GM21528 (cell line): ENCODE data around the gene CEMP1.
"Not testable (repeated sequence)": the region's sequence is repeated elsewhere in the genome, so short reads cannot be mapped to it uniquely, and the experiment has no call there.

Source experiments
- ATAC-seq: cut with Tn5 transposase; IDR thresholded peaks from one replicate; pipeline ENCODE4 v1.9.1; 2021; ENCODE audit warnings: mild to moderate bottlenecking, moderate library complexity; ENCODE audit not compliant: unreplicated experiment, low FRiP score

CEMP1 gene

DNA sequence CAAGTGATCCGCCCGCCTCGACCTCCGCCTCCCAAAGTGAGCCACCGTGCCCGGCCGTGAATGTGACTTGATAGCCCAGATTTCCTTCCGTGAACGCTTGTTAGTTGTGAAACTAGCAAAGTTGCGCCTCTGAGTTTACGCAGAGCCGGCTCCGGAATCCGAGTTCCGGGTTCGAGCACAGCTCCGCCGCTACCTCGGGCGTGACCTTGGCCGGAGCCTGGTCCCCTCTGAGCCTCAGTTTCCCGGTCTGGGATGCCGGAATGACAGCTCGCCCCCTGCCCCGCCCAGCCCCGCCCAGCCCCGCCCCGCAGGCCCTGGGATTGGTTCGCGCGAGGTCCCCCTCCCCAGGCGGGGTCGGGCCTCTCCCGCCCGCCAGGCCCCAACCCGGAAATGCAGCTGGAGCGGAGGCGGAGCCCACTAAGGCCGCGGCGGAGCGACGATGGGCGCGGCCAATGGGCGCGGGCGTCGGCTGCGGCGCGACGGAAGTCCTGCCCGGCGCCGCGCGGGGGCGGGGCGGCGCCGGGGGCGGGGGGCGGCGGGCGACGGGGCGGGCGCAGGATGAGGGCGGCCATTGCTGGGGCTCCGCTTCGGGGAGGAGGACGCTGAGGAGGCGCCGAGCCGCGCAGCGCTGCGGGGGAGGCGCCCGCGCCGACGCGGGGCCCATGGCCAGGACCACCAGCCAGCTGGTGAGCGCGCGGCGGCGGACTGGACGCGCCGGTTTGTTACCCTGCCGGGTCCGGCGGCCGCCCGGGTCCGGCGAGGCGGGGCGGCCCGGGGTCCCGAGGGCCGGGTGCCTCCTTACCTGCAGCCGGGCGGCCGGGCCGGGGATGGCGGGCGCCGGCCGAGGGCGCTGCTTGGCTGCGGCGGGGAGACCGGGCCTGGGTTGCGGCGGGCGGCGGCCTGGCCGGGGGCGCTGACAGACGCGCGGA lies 6.5 kb upstream of the CEMP1 start, which contains the start of gene PDPK1:
PDPK1 (plus strand) TSS at position 571 of the 929 bp plus-strand sequence; CDS start at position 663, 92 bp downstream.
- ATAC-seq: peak; percentile 80

DNA sequence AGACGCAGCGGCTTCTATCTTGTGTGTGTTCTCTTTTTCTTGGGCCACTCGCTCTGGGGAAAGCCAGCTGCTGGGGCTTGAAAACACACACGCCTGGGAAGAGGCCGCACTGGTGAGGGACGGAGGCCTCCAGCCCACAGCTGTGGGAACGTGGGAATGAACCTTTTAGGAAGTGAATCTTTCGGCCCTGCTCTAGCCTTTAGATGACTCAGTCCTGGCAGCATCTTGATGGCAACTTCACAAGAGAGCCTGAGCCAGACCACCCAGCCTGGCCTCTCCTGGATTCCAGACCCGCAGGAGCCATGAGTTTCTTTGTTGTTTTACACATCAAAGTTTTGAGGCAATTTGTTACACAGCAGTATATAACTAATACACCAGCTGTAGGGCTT lies 4.4 kb upstream of the CEMP1 start:
- no peak for ATAC-seq

- ATAC-seq: not testable (repeated sequence)
Measured at GRCh38 chr16:2534335-2534734, 3.1 kb upstream of the CEMP1 start.

DNA sequence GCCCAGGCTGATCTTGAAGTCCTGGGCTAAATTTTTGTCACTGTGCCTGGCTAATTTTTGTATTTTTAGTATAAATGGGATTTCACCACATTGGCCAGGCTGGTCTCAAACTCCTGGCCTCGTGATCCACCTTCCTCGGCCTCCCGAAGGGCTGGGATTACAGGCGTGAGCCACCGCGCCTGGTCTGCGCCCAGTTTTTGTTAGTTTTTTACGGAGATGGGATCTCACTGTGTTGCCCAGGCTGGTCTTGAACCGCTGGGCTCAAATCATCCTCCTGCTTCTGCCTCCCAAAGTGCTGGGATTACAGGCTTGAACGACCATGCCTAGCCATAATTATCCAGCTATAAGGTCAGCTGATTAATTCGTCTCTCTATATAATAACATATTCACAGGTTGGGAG lies 2.7 kb upstream of the CEMP1 start:
- ATAC-seq: no peak

- ATAC-seq: not testable (repeated sequence)
Measured at GRCh38 chr16:2533142-2533755, 2.0 kb upstream of the CEMP1 start.

DNA sequence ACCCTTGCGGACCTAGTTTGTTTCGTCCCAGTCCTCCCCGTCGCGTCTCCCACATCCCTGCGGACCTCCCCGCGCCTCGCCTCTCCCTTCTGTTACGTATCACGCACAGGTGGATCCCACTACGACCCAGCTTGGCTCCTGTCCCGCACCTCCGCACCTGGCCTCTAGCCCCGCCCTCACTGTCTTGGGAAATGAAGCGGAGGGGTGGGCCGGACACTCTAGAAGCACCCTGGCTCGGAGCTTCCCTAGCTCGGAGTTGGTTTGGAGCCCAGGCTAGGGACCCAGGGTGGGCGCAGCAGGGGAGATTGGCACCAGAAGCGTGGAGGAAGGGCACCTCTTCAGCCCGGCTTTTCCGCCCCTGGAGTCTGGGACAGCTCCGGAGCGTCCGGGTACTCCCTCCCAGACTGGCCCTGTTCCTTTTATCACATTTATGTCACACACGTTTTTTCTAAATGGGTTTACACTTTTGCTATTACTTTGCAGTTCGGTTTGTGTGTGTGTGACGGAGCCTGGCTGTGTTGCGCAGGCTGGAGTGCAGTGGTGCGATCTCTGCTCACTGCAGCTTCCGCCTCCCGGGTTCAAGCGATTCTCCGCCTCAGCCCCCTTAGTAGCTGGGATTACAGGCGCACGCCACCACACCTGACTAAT lies 1.4 kb upstream of the CEMP1 start:
- ATAC-seq: no peak

DNA sequence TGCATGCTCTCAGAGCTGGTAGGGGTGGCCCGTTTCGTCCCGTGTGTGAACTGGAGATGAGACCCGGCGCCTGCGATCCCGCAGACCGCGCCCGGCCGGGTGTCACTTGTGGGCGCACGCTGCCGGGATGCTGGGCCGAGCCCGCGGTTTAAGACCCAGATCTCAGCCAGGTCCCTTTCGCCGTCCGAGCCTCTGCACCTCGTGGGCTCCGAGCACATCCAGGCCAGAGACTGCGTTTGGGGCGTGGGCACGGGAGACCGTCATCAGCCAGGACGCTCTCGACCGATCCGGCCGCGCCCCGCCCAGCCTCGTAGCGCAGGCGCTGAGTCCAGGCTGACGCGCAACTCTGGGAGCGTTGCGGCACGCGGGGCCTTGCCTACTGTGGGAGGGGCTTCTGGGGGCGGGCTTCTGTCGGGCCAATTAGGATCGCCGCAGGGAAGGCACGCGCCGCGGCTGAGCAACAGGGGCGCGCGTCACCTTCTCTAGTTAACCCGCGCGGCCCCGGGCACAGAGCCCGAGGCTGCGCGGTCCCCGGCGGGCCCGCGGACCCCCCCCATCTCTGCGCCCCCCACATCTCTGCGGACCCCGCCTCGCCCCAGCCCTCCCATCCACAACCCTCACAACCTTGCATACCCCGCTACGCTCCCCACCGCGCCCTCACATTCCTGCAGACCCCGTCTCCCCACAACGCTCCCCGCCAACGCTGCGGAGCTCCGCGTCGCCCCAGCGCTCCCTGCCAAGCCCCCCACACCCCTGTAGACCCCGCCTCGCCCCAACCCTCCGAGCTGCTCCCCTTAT lies 687 bp upstream of the CEMP1 start:
- peak; percentile 69 for ATAC-seq

DNA sequence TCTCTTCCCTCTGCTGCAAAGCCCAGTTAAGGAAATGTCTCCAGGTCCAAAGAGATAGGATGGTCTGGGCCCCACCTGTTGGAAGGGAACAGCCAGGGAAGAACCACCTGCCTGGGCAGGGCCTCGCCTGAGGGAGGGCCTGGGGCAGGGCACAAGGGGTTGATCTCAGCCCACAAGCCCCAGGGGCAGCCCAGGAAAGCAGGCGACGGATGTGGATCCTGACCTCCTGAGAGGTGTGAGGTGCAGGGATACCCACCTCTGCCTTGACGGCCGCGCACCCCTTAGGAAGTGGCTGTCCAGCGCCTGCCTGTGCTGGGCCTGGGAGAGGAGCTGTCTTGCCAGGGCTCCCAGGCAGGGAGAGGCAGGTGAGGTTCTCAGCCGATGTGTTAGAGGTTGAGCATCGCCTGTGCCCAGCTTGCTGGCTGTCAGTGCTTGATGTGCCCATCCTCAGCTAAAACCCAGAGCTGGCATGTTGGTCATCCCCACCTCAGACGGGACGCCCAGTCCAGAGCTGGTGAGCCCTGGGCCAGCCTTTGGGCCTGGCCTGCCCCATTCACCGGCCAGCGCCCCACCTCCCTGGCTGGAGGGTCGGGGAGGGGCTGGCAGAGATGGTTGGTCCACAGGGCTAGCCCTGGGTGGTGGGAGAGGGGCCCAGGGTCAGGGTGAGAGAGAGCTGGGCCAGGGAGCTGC lies 434 bp downstream of the CEMP1 start:
- ATAC-seq: no peak

- ATAC-seq: no peak
Measured at GRCh38 chr16:2529961-2530628, 1.1 kb downstream of the CEMP1 start.

- ATAC-seq: no peak
Measured at GRCh38 chr16:2529061-2529931, 1.9 kb downstream of the CEMP1 start.

- no peak for ATAC-seq
Measured at GRCh38 chr16:2528161-2529060, 2.8 kb downstream of the CEMP1 start.

GRCh38 chr16:2527784-2528100 lies 3.5 kb downstream of the CEMP1 start:
- ATAC-seq: no peak

DNA sequence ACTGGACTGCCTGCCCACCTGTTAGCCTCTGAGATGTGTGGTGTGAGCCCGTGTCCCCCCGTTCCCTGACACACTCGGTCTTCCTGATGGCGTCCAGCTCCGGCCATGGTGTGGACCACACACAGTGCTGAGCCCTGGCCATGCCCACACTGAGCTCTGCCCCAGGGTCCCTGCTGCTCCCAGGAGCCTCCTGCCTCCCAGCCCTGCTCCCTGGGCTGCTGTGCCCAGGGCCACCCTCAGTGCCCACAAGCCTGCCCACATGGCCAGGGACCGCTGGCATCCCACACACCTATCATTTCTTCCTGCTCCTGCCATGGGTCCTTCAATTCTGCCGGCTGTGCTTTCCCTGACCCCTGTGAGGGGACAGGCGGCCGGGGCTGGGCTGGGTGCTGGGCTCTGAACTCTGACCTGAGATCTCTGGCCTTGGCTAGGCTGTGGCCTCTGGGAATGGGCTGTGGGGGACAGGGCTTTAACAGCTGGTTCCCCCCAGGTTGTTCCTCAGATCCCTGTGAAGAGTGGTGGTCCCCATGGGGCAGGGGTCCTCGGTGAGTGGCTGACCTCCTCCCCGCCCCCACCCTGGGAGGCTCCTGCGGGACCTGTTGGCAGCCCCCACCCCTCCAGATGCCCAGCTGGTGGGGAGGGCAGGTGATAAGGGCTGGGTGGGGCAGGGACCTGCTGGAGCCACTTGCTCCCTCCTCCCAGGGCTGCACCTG lies 4.0 kb downstream of the CEMP1 start:
- ATAC-seq: no peak

- no peak for ATAC-seq
Measured at GRCh38 chr16:2526135-2526534, 5.1 kb downstream of the CEMP1 start.

DNA sequence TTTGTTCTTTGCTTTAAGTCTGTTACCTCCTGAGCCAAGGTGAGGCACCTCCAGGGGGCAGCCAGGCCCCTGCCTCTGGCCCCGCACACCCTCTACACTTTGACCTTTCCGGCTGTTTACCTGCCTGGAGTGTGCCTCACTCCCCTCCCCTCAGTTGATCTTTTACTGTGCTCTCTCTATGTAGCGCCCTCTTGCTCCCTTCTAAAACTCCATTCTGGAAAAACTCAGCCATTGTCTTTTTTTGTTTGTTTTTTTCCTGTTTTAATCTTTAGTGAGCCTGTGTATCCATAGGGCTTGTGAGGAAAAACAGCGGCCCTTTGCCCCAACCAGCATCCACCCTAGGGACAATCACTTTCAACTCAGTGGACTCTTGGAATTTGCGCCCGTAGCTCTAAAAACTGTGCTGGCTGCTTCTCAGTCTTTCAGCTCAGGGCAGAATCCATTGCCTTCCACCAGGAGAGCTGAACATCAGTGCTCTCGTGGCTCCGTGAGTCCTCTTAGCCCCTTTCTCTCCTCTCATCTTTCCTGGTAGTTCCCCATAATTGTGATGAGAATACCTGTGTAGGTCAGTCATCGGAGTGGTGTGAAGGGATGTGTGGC lies 6.8 kb downstream of the CEMP1 start:
- ATAC-seq: no peak

DNA sequence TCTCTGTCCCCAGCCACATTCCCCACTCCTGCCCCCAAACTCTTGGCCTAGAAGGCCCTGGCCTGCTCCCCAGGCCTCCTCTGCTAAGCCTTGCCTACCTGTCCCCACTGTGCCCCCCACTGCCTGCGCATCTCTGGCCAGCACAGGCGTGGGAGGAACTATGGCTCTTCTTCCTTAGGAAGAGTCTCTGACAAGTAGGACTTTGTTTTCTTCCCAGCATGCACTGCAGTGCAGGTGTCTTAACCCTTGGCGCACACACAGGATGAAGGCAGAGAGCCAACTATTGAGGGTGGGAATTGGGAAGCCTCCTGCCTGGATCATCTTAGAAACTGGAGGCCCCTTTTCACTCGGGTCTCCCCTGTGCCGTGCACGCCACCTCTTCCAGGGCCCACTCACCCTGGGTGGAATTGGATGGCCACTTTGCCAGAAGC lies 7.4 kb downstream of the CEMP1 start:
- ATAC-seq: no peak
